22Rv1 (cell line): ENCODE measurements around the gene SLC26A4.

Experiments
- ZFX ChIP-seq: fragments of 450-650 bp; IDR thresholded peaks from 2 replicates; pipeline ENCODE4 v1.6.1; 2017; ENCODE audit warnings: antibody characterized with exemption, borderline replicate concordance
- TF ChIP-seq, protein P1 (sequence below): fragments of 450-650 bp; IDR thresholded peaks from 2 replicates; pipeline ENCODE4 v1.5.1; 2017; ENCODE audit warnings: mild to moderate bottlenecking

DNA sequence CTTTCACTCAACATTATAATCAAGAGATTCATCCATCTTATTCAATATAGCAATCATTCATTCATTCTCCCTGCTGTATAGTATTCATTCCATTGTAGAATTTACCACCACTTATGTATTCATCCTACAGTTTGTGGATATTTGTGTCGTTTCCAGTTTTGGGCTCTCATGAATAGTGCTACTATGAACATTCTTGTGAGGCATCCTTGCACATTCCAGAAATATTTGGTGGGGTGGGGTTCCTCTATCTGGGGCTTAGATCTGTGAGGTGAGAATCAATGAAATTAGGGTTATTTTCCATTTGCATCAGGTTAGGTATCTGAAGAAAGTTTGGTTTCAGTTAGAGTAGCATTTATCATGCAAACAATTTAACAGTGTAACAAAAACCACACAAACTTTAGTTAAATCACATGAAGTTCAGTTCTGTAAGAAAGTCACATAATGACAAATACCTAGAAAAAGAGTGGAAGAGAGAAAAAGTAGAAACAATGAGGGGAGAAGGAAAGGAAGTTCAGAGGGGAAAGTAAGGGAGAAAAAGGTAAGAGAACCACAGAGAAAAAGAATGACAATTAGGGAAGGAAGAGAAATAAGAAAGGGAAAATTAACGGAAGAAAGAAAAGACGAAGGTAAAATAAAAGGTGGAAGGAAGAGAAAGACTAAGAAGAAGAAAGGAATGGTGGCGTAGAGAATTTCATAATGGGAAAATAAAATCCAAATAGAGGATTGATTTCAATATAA is 58.0 kb downstream of the SLC26A4 start:
- TF ChIP-seq, protein P1, sequence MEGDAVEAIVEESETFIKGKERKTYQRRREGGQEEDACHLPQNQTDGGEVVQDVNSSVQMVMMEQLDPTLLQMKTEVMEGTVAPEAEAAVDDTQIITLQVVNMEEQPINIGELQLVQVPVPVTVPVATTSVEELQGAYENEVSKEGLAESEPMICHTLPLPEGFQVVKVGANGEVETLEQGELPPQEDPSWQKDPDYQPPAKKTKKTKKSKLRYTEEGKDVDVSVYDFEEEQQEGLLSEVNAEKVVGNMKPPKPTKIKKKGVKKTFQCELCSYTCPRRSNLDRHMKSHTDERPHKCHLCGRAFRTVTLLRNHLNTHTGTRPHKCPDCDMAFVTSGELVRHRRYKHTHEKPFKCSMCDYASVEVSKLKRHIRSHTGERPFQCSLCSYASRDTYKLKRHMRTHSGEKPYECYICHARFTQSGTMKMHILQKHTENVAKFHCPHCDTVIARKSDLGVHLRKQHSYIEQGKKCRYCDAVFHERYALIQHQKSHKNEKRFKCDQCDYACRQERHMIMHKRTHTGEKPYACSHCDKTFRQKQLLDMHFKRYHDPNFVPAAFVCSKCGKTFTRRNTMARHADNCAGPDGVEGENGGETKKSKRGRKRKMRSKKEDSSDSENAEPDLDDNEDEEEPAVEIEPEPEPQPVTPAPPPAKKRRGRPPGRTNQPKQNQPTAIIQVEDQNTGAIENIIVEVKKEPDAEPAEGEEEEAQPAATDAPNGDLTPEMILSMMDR, result no peak
- TF ChIP-seq ZFX, result no peak
